ENCODE results near the gene UBC.

UBC gene

GRCh38 chr12:124863416-124864325 is 50.8 kb downstream of the UBC start, which contains the start of gene SCARB1:
Gene SCARB1 (minus strand): TSS chr12:124863864. CDS start chr12:124863720, 144 bp downstream.
- no peak for FAIRE-seq

- no peak for FAIRE-seq
Observed at GRCh38 chr12:124862768-124863415, 51.6 kb downstream of the UBC start.

GRCh38 chr12:124861898-124862676 is 52.4 kb downstream of the UBC start:
- FAIRE-seq = no peak
